ENCODE results near the gene HIP1.

GRCh38 chr7:75687246-75688088, 51.3 kb downstream of the HIP1 start:
- TF ChIP-seq CTCF (IDR thresholded peaks at IDR 0.05; ENCODE audit: low read depth, low read length, poor library complexity, severe bottlenecking) (no peak), EZH2phosphoT487 (IDR thresholded peaks at IDR 0.05; ENCODE audit: borderline replicate concordance, low read length) (no peak)
